Trophoblast cell (in vitro differentiated cells and primary cell): ENCODE measurements around the gene SRSF7.

Source experiments
- DNase-seq, 2 donors: peaks; one replicate each; pipeline ENCODE4 v3.0.0-alpha.2; 2016
- H2AFZ ChIP-seq: 2 replicates; pipeline ENCODE4 v1.6.1; 2013; ENCODE audit warnings: low read length, moderate library complexity, mild to moderate bottlenecking; ENCODE audit not compliant: insufficient read depth, poor library complexity
- H2AK5ac ChIP-seq: 2 replicates; pipeline ENCODE4 v1.6.1; 2013; ENCODE audit warnings: mild to moderate bottlenecking, low read length
- H2BK120ac ChIP-seq: 2 replicates; pipeline ENCODE4 v1.6.1; 2013; ENCODE audit warnings: low read length, mild to moderate bottlenecking, moderate library complexity; ENCODE audit not compliant: insufficient read depth, poor library complexity
- H2BK12ac ChIP-seq: 2 replicates; pipeline ENCODE4 v1.6.1; 2013; ENCODE audit warnings: mild to moderate bottlenecking, low read length, moderate library complexity
- H2BK5ac ChIP-seq: 2 replicates; pipeline ENCODE4 v1.6.1; 2013; ENCODE audit warnings: low read length, low read depth, moderate library complexity, mild to moderate bottlenecking; ENCODE audit not compliant: poor library complexity
- H3K14ac ChIP-seq: 2 replicates; pipeline ENCODE4 v1.6.1; 2013; ENCODE audit warnings: mild to moderate bottlenecking, low read length
- H3K18ac ChIP-seq: 2 replicates; pipeline ENCODE4 v1.6.1; 2013; ENCODE audit warnings: mild to moderate bottlenecking, low read length
- H3K23ac ChIP-seq: 2 replicates; pipeline ENCODE4 v1.6.1; 2013; ENCODE audit warnings: low read length
- H3K27ac ChIP-seq: 2 replicates; pipeline ENCODE4 v1.5.1; 2013; ENCODE audit warnings: low read depth, mild to moderate bottlenecking, inconsistent platforms, low read length, moderate library complexity
- H3K27me3 ChIP-seq: 2 replicates; pipeline ENCODE4 v1.6.1; 2013; ENCODE audit warnings: inconsistent platforms, mild to moderate bottlenecking, low read length, moderate library complexity; ENCODE audit not compliant: insufficient read depth
- H3K36me3 ChIP-seq, 2 experiments: 1 replicate in 1 of 2; 2 replicates in 1 of 2; pipeline ENCODE4 v1.6.1; 2013; ENCODE audit warnings: low read length in 2 of 2, mild to moderate bottlenecking in 2 of 2, moderate library complexity in 1 of 2; ENCODE audit not compliant: insufficient read depth in 2 of 2, control insufficient read depth in 1 of 2
- H3K4ac ChIP-seq: 2 replicates; pipeline ENCODE4 v1.6.1; 2013; ENCODE audit warnings: low read depth, mild to moderate bottlenecking, low read length, moderate library complexity
- H3K4me1 ChIP-seq, 2 experiments: 1 replicate in 1 of 2; 2 replicates in 1 of 2; pipeline ENCODE4 v1.6.1; 2013; ENCODE audit warnings: low read length in 2 of 2, mild to moderate bottlenecking in 2 of 2, moderate library complexity in 1 of 2; ENCODE audit not compliant: insufficient read depth in 2 of 2, control insufficient read depth in 1 of 2
- H3K4me2 ChIP-seq: 2 replicates; pipeline ENCODE4 v1.6.1; 2013; ENCODE audit warnings: inconsistent platforms, mild to moderate bottlenecking, low read length, moderate library complexity
- H3K4me3 ChIP-seq: 2 replicates; pipeline ENCODE4 v1.5.1; 2013; ENCODE audit warnings: mild to moderate bottlenecking, low read depth, low read length, inconsistent platforms
- H3K79me1 ChIP-seq: one replicate; pipeline ENCODE4 v1.6.1; 2013; ENCODE audit warnings: low read length
- H3K79me2 ChIP-seq: 2 replicates; pipeline ENCODE4 v1.6.1; 2013; ENCODE audit warnings: low read length, mild to moderate bottlenecking; ENCODE audit not compliant: control insufficient read depth, insufficient read depth, poor library complexity
- H3K9ac ChIP-seq: 2 replicates; pipeline ENCODE4 v1.6.1; 2013; ENCODE audit warnings: mild to moderate bottlenecking, low read length
- H3K9me3 ChIP-seq: 2 replicates; pipeline ENCODE4 v1.6.1; 2013; ENCODE audit warnings: low read depth, mild to moderate bottlenecking, control low read depth, inconsistent platforms, low read length; ENCODE audit not compliant: insufficient read depth
- H4K12ac ChIP-seq: 2 replicates; pipeline ENCODE4 v1.6.1; 2013; ENCODE audit warnings: low read depth, mild to moderate bottlenecking, low read length, moderate library complexity
- H4K8ac ChIP-seq: 2 replicates; pipeline ENCODE4 v1.6.1; 2013; ENCODE audit warnings: low read depth, mild to moderate bottlenecking, low read length, moderate library complexity
- H4K91ac ChIP-seq: one replicate; pipeline ENCODE4 v1.6.1; 2013; ENCODE audit warnings: low read depth, mild to moderate bottlenecking, low read length, moderate library complexity
- WGBS: extraction: QIAGEN DNeasy Blood & Tissue Kit; methylation state at CpG from one replicate; pipeline ENCODE4 v1.1.7; 2013; ENCODE audit warnings: missing lambda C conversion rate; ENCODE audit not compliant: insufficient read length, insufficient coverage; ENCODE audit errors: extremely low coverage; 5-methylcytosine and 5-hydroxymethylcytosine counted together

SRSF7 gene

GRCh38 chr2:38733300-38733971 lies 17.7 kb downstream of the SRSF7 start:
- Histone ChIP-seq H3K18ac (no peak overlapping the region), H4K91ac (no peak overlapping the region), H3K14ac (no peak overlapping the region), H3K79me1 (no peaks in the 10 kb centered on the region), H3K23ac (no peak overlapping the region), H2AK5ac (no peak overlapping the region), H3K4me2 (no peak overlapping the region), H2BK120ac (no peak overlapping the region), H2BK12ac (no peak overlapping the region), H3K4ac (no peak overlapping the region), H3K79me2 (no peaks in the 10 kb centered on the region), H3K4me3 (no peak overlapping the region), H3K27me3 (no peaks in the 10 kb centered on the region), H4K8ac (no peak overlapping the region), H2BK5ac (no peak overlapping the region), H3K36me3 (peaks cover 5 to 6% of the 10 kb centered on the region in 2 experiments), H4K12ac (no peak overlapping the region), H3K9me3 (no peaks in the 10 kb centered on the region), H3K4me1 (peaks cover 2 to 3% of the 10 kb centered on the region in 2 experiments), H2AFZ (no peak overlapping the region), H3K9ac (no peak overlapping the region), H3K27ac (no peak overlapping the region)
- DNase-seq = no peak
- no CpG with 5 or more reads among the region's 6 CpGs for WGBS

- no peaks in the 10 kb centered on the region for H3K79me2 ChIP-seq
- no peak for DNase-seq
- no peak overlapping the region for H3K14ac ChIP-seq
- WGBS = no CpG with 5 or more reads among the region's 14 CpGs
- H4K91ac ChIP-seq = no peak overlapping the region
- no peak overlapping the region for H3K18ac ChIP-seq
- no peak overlapping the region for H2BK5ac ChIP-seq
- H3K27me3 ChIP-seq = no peaks in the 10 kb centered on the region
- H3K4ac ChIP-seq = no peak overlapping the region
- no peak overlapping the region for H2BK120ac ChIP-seq
- H2AK5ac ChIP-seq = no peak overlapping the region
- no peak overlapping the region for H3K27ac ChIP-seq
- peaks cover 5 to 6% of the 10 kb centered on the region in 2 experiments for H3K36me3 ChIP-seq
- H2AFZ ChIP-seq = no peak overlapping the region
- H3K9me3 ChIP-seq = no peaks in the 10 kb centered on the region
- H3K4me2 ChIP-seq = no peak overlapping the region
- H3K23ac ChIP-seq = no peak overlapping the region
- H3K4me1 ChIP-seq = no peaks in the 10 kb centered on the region
- H2BK12ac ChIP-seq = no peak overlapping the region
- no peak overlapping the region for H4K8ac ChIP-seq
- H4K12ac ChIP-seq = no peak overlapping the region
- no peak overlapping the region for H3K4me3 ChIP-seq
- H3K79me1 ChIP-seq = no peaks in the 10 kb centered on the region
- no peak overlapping the region for H3K9ac ChIP-seq
Observed at GRCh38 chr2:38731684-38732221, 19.4 kb downstream of the SRSF7 start.

DNA sequence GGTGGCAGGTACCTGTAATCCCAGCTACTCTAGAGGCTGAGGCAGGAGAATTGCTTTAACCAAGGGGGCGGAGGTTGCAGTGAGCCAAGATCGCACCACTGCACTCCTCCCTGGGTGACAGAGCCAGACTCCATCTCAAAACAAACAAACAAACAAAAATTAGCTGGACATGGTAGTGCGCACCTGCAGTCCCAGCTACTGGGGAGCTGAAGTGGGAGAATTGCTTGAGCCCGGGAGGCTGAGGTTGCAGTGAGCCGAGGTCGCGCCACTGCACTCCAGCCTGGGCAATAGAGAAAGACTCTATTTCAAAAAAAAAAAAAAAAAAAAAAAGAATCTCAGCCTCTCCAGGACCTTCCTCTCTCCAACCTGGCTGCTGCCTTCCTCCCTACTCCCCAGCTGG lies 20.1 kb downstream of the SRSF7 start:
- H3K79me1 ChIP-seq = no peaks in the 10 kb centered on the region
- H3K4me1 ChIP-seq = no peaks in the 10 kb centered on the region
- peaks cover 5 to 6% of the 10 kb centered on the region in 2 experiments for H3K36me3 ChIP-seq
- no peak overlapping the region for H2BK5ac ChIP-seq
- H2AFZ ChIP-seq = no peak overlapping the region
- WGBS = no CpG with 5 or more reads among the region's 7 CpGs
- no peak overlapping the region for H2BK12ac ChIP-seq
- DNase-seq = no peak
- no peak overlapping the region for H3K4me2 ChIP-seq
- H4K12ac ChIP-seq = no peak overlapping the region
- H3K14ac ChIP-seq = no peak overlapping the region
- H4K8ac ChIP-seq = no peak overlapping the region
- no peaks in the 10 kb centered on the region for H3K27me3 ChIP-seq
- no peaks in the 10 kb centered on the region for H3K79me2 ChIP-seq
- H3K23ac ChIP-seq = no peak overlapping the region
- H3K9me3 ChIP-seq = no peaks in the 10 kb centered on the region
- no peak overlapping the region for H2AK5ac ChIP-seq
- no peak overlapping the region for H3K27ac ChIP-seq
- H3K9ac ChIP-seq = no peak overlapping the region
- H4K91ac ChIP-seq = no peak overlapping the region
- no peak overlapping the region for H3K4ac ChIP-seq
- H3K18ac ChIP-seq = no peak overlapping the region
- H2BK120ac ChIP-seq = no peak overlapping the region
- no peak overlapping the region for H3K4me3 ChIP-seq

- Histone ChIP-seq H3K4me3 (no peak overlapping the region), H4K91ac (no peak overlapping the region), H3K18ac (no peak overlapping the region), H3K36me3 (peaks cover 5 to 6% of the 10 kb centered on the region in 2 experiments), H3K79me2 (no peaks in the 10 kb centered on the region), H2BK12ac (no peak overlapping the region), H2AFZ (no peak overlapping the region), H3K9ac (no peak overlapping the region), H4K8ac (no peak overlapping the region), H3K4ac (no peak overlapping the region), H3K14ac (no peak overlapping the region), H3K4me2 (no peak overlapping the region), H2AK5ac (no peak overlapping the region), H3K23ac (no peak overlapping the region), H3K9me3 (no peaks in the 10 kb centered on the region), H3K79me1 (no peaks in the 10 kb centered on the region), H3K4me1 (no peaks in the 10 kb centered on the region), H2BK5ac (no peak overlapping the region), H2BK120ac (no peak overlapping the region), H3K27ac (no peak overlapping the region), H4K12ac (no peak overlapping the region), H3K27me3 (no peaks in the 10 kb centered on the region)
- no CpG with 5 or more reads among the region's 2 CpGs for WGBS
- DNase-seq = no peak
Observed at GRCh38 chr2:38728694-38729093, 22.5 kb downstream of the SRSF7 start.
